IMR-90 (cell line): ENCODE measurements around the gene NUDT15. TPM values are rescaled to one million over a fixed set of nuclear protein-coding genes. Genes with fewer than 3 reads are reported as not detected.
A peak's percentile ranks its signal among the peaks of the same experiment; 100 is the strongest.

ENCODE experiments used
- ATAC-seq: fragments of 200-7000 bp; cut with Tn5 transposase; 2 replicates; pipeline ENCODE4 v1.9.1; 2020; ENCODE audit warnings: low read depth, mild to moderate bottlenecking, moderate library complexity
- BruUV-seq: library from RNA; stranded (reverse); fragments of 400-500 nt; replicated peaks from 2 replicates; lab custom pipeline; 2021; lab: Mats Ljungman, UMichigan
- CTCF ChIA-PET: fragments of 300-600 bp; formaldehyde crosslinking; extraction: SDS; loops from one replicate; lab custom pipeline; 2021; ENCODE audit warnings: antibody characterized with exemption; lab: Yijun Ruan, JAX
- POLR2A ChIA-PET: fragments of 300-600 bp; sonication (Branson Sonifier 250); formaldehyde crosslinking; loops from one replicate; lab custom pipeline; 2022; ENCODE audit warnings: antibody characterized with exemption; ENCODE audit not compliant: unreplicated experiment; lab: Charles Lee
- DNase-seq: peaks from one replicate; pipeline ENCODE4 v3.0.0; 2013
- H2AFZ ChIP-seq: replicated peaks from 2 replicates; pipeline ENCODE3; 2013; ENCODE audit warnings: low read length, mild to moderate bottlenecking; ENCODE audit not compliant: poor library complexity
- H2AK5ac ChIP-seq: 2 replicates; pipeline ENCODE4 v1.6.1; 2013; ENCODE audit warnings: low read depth, low read length, inconsistent platforms
- H2AK9ac ChIP-seq: replicated peaks from 2 replicates; pipeline ENCODE3; 2013; ENCODE audit warnings: mild to moderate bottlenecking, low read depth, low read length, moderate library complexity; ENCODE audit not compliant: poor library complexity
- H2BK120ac ChIP-seq: 2 replicates; pipeline ENCODE4 v1.6.1; 2013; ENCODE audit warnings: low read depth, low read length, inconsistent platforms
- H2BK15ac ChIP-seq: 3 replicates; pipeline ENCODE4 v1.6.1; 2013; ENCODE audit warnings: low read depth, low read length, inconsistent platforms
- H2BK20ac ChIP-seq: 2 replicates; pipeline ENCODE4 v1.6.1; 2013; ENCODE audit warnings: low read depth, mild to moderate bottlenecking, inconsistent platforms, low read length, moderate library complexity
- H2BK5ac ChIP-seq: 2 replicates; pipeline ENCODE4 v1.6.1; 2013; ENCODE audit warnings: mild to moderate bottlenecking, low read depth, low read length, inconsistent platforms; ENCODE audit not compliant: poor library complexity, severe bottlenecking
- H3K14ac ChIP-seq: replicated peaks from 2 replicates; pipeline ENCODE4 v1.6.1; 2013; ENCODE audit warnings: low read depth, low read length, inconsistent platforms
- H3K18ac ChIP-seq: 2 replicates; pipeline ENCODE4 v1.6.1; 2013; ENCODE audit warnings: low read depth, low read length, control low read depth
- H3K23ac ChIP-seq: 2 replicates; pipeline ENCODE4 v1.6.1; 2013; ENCODE audit warnings: low read depth, low read length, inconsistent platforms
- H3K27ac ChIP-seq: 2 replicates; pipeline ENCODE4 v1.5.1; 2013; ENCODE audit warnings: mild to moderate bottlenecking, control low read depth, low read length; ENCODE audit not compliant: insufficient read depth
- H3K27me3 ChIP-seq: 2 replicates; pipeline ENCODE4 v1.6.1; 2013; ENCODE audit warnings: low read length; ENCODE audit not compliant: control insufficient read depth, insufficient read depth
- H3K36me3 ChIP-seq: 2 replicates; pipeline ENCODE4 v1.6.1; 2013; ENCODE audit warnings: low read length, mixed read lengths; ENCODE audit not compliant: control insufficient read depth, insufficient read depth
- H3K4ac ChIP-seq: 2 replicates; pipeline ENCODE4 v1.6.1; 2013; ENCODE audit warnings: low read depth, low read length, inconsistent platforms
- H3K4me1 ChIP-seq: 2 replicates; pipeline ENCODE4 v1.6.1; 2013; ENCODE audit warnings: low read length, mixed read lengths; ENCODE audit not compliant: control insufficient read depth, insufficient read depth
- H3K4me2 ChIP-seq: 2 replicates; pipeline ENCODE4 v1.6.1; 2013; ENCODE audit warnings: low read depth, mild to moderate bottlenecking, control low read depth, low read length, moderate library complexity
- H3K4me3 ChIP-seq: 2 replicates; pipeline ENCODE4 v1.5.1; 2013; ENCODE audit warnings: low read depth, mild to moderate bottlenecking, control low read depth, low read length, moderate library complexity; ENCODE audit not compliant: insufficient read depth
- H3K56ac ChIP-seq: 2 replicates; pipeline ENCODE4 v1.6.1; 2013; ENCODE audit warnings: low read length, inconsistent platforms; ENCODE audit not compliant: insufficient read depth; ENCODE audit errors: extremely low read depth
- H3K79me1 ChIP-seq, 2 experiments: 2 replicates each; pipeline ENCODE4 v1.6.1; 2013; ENCODE audit warnings: low read length in 2 of 2, inconsistent platforms in 1 of 2, low read depth in 1 of 2
- H3K9ac ChIP-seq: 2 replicates; pipeline ENCODE4 v1.6.1; 2013; ENCODE audit warnings: low read depth, low read length, control low read depth
- H3K9me1 ChIP-seq: 2 replicates; pipeline ENCODE4 v1.6.1; 2013; ENCODE audit warnings: low read length, inconsistent platforms; ENCODE audit not compliant: insufficient read depth
- H3K9me3 ChIP-seq: 2 replicates; pipeline ENCODE4 v1.6.1; 2013; ENCODE audit warnings: low read length; ENCODE audit not compliant: control insufficient read depth, insufficient read depth
- H4K20me1 ChIP-seq: 2 replicates; pipeline ENCODE4 v1.6.1; 2013; ENCODE audit warnings: low read length, inconsistent platforms; ENCODE audit not compliant: insufficient read depth
- H4K5ac ChIP-seq: 2 replicates; pipeline ENCODE4 v1.6.1; 2013; ENCODE audit warnings: mild to moderate bottlenecking, low read depth, low read length, control low read depth
- H4K8ac ChIP-seq, 2 experiments: 2 replicates each; pipeline ENCODE4 v1.6.1; 2013; ENCODE audit warnings: low read depth in 2 of 2, low read length in 2 of 2, control low read depth in 1 of 2, inconsistent platforms in 1 of 2
- H4K91ac ChIP-seq: 2 replicates; pipeline ENCODE4 v1.6.1; 2013; ENCODE audit warnings: low read depth, low read length, inconsistent platforms; ENCODE audit not compliant: insufficient read depth
- BHLHE40 ChIP-seq: fragments of 150-350 bp; IDR thresholded peaks from 2 replicates; pipeline ENCODE4 v1.6.1; 2016; ENCODE audit warnings: mild to moderate bottlenecking, low read depth, low read length
- CEBPB ChIP-seq: IDR thresholded peaks from 2 replicates; pipeline ENCODE4 v1.6.1; 2012; ENCODE audit warnings: low read depth, low read length, improper control_type of control experiment
- CHD1 ChIP-seq: IDR thresholded peaks from 2 replicates; pipeline ENCODE4 v1.6.1; 2012; ENCODE audit warnings: low read depth, low read length, improper control_type of control experiment
- FOS ChIP-seq: fragments of 150-350 bp; IDR thresholded peaks from 2 replicates; pipeline ENCODE4 v1.6.1; 2016; ENCODE audit warnings: low read depth, low read length
- MAFK ChIP-seq: IDR thresholded peaks from 2 replicates; pipeline ENCODE4 v1.6.1; 2012; ENCODE audit warnings: low read depth, low read length, improper control_type of control experiment
- MAZ ChIP-seq: IDR thresholded peaks from 2 replicates; pipeline ENCODE4 v1.6.1; 2012; ENCODE audit warnings: low read depth, mild to moderate bottlenecking, low read length, improper control_type of control experiment, moderate library complexity, borderline replicate concordance
- MXI1 ChIP-seq: IDR thresholded peaks from 2 replicates; pipeline ENCODE4 v1.6.1; 2012; ENCODE audit warnings: low read depth, mild to moderate bottlenecking, low read length, moderate library complexity, borderline replicate concordance
- NFE2L2 ChIP-seq: fragments of 150-350 bp; IDR thresholded peaks from 2 replicates; pipeline ENCODE4 v1.6.1; 2016; ENCODE audit warnings: low read depth, mild to moderate bottlenecking, low read length
- POLR2A ChIP-seq: IDR thresholded peaks from 2 replicates; pipeline ENCODE4 v1.6.1; 2012; ENCODE audit warnings: mild to moderate bottlenecking, low read depth, low read length
- RAD21 ChIP-seq: IDR thresholded peaks from 2 replicates; pipeline ENCODE4 v1.6.1; 2012; ENCODE audit warnings: low read length, improper control_type of control experiment
- RCOR1 ChIP-seq: IDR thresholded peaks from 2 replicates; pipeline ENCODE4 v1.6.1; 2012; ENCODE audit warnings: mild to moderate bottlenecking, low read length, improper control_type of control experiment; ENCODE audit not compliant: insufficient replicate concordance
- RFX5 ChIP-seq: IDR thresholded peaks from 2 replicates; pipeline ENCODE4 v1.8.0; 2012; ENCODE audit warnings: low read depth, mild to moderate bottlenecking, low read length, moderate library complexity
- SMC3 ChIP-seq: fragments of 150-350 bp; IDR thresholded peaks from 2 replicates; pipeline ENCODE4 v1.6.1; 2016; ENCODE audit warnings: low read depth, mild to moderate bottlenecking, antibody characterized with exemption, low read length, moderate library complexity
- whole genome bisulfite sequencing, 2 experiments: methylation state at CpG; one replicate each; pipeline versions ENCODE4 v1.1.5 to v1.1.7; 2013; ENCODE audit warnings: missing lambda C conversion rate in 2 of 2; ENCODE audit not compliant: insufficient read length in 1 of 2; ENCODE audit errors: extremely low coverage in 2 of 2; 5-methylcytosine and 5-hydroxymethylcytosine counted together
- dilution Hi-C: fragments of 300-500 bp; cut with HindIII; formaldehyde crosslinking; loops from one replicate; pipeline ENCODE4 v1.14.3; 2018; ENCODE audit warnings: low sequenced_read_pairs; ENCODE audit not compliant: unreplicated experiment
- in situ Hi-C: fragments of 300-500 bp; cut with MboI; formaldehyde crosslinking; loops from 3 replicates; pipeline ENCODE4 v1.14.3; 2019; ENCODE audit warnings: low sequenced_read_pairs, inconsistent platforms, mixed read lengths
- intact Hi-C: fragments of 100-400 bp; cut with micrococcal nuclease; formaldehyde crosslinking; loops from 2 replicates; pipeline ENCODE4 v1.10.0; 2022
- polyA plus RNA-seq, 3 experiments: library from polyadenylated mRNA; depleted of rRNA; stranded (reverse); fragments of >200 nt; gene quantifications; 2 replicates each; pipeline ENCODE4 v1.2.3, GENCODE V29; 2012; ENCODE audit warnings: low replicate concordance in 1 of 3
- total RNA-seq: library from RNA; depleted of rRNA; stranded (reverse); fragments of >200 nt; gene quantifications from 2 replicates; pipeline ENCODE4 v1.2.3, GENCODE V29; 2012
- TF ChIP-seq, protein P1 (sequence below): fragments of 150-350 bp; IDR thresholded peaks from 2 replicates; pipeline ENCODE4 v1.6.1; 2016; ENCODE audit warnings: low read depth, mild to moderate bottlenecking, low read length, moderate library complexity, borderline replicate concordance
- TF ChIP-seq, protein P2 (sequence below): conservative IDR thresholded peaks from 2 replicates; pipeline ENCODE4 v1.5.1; 2012; ENCODE audit warnings: mild to moderate bottlenecking, low read depth, low read length, improper control_type of control experiment
- TF ChIP-seq, protein P3 (sequence below): fragments of 150-350 bp; IDR thresholded peaks from 2 replicates; pipeline ENCODE4 v1.6.1; 2017; ENCODE audit warnings: mild to moderate bottlenecking, antibody characterized with exemption, low read length, low read depth

The NUDT15 gene
- total and polyA plus RNA-seq, 2 of the 4 experiments (the other 2 are of a cell fraction) = 13.1 to 14.2 TPM

DNA sequence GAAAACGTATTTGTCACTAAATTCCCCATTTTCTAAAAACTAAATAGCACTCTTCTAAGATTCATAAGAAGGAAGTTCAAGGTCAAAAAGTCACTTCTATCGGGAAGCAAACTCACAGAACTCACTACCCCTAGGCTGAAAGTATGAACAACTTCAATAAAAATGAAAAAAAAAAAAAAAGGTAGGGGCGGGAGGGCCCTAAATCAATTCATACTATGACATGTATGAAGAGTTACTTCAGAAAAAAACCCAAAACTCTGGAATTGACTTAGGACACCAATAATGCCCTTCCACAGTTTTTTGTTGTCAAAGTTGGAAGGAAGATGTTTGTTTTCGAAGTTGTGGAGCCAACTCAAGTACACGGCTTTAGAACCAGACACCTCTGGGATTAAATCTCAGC is 37.6 kb upstream of the NUDT15 start:
- H3K23ac ChIP-seq = peak overlapping the region; percentile 48; the same call in 1 of the 2 replicates
- no peak for ATAC-seq

More for the DNA sequence above, 37.6 kb upstream of the NUDT15 start:
- H3K4me3 ChIP-seq = peak overlapping the region; percentile 84; the same call in 1 of the 2 replicates
- no peak overlapping the region; the same call in 1 of the 2 replicates for H3K56ac ChIP-seq
- no peak overlapping the region; a peak in 1 of 4 replicates for H4K8ac ChIP-seq
- H2BK120ac ChIP-seq = no peak overlapping the region
- H3K79me1 ChIP-seq = peaks cover 10 to 32% of the 10 kb centered on the region in 2 experiments
- POLR2A ChIA-PET = no interaction called here
- peaks cover 3% of the 10 kb centered on the region; the same call in 1 of the 2 replicates for H3K4me1 ChIP-seq
- no peak overlapping the region for H4K5ac ChIP-seq
- 0 out of 2 replicates have a peak, but pooled peaks cover 7% of the 10 kb centered on the region for H3K9me1 ChIP-seq
- dilution Hi-C loops (no loop called here), intact Hi-C loops (no loop called here), in situ Hi-C loops (no loop called here)
- no peaks in the 10 kb centered on the region for H3K27me3 ChIP-seq
- no peak overlapping the region for H3K27ac ChIP-seq
- H4K91ac ChIP-seq = no peak overlapping the region
- CTCF ChIA-PET = no interaction called here
- H2AK5ac ChIP-seq = no peak overlapping the region
- no CpG with 5 or more reads among the region's 5 CpGs for WGBS, 2 experiments
- no peak for DNase-seq
- H3K36me3 ChIP-seq = peaks cover 2% of the 10 kb centered on the region; the same call in 1 of the 2 replicates
- no peak overlapping the region for H3K18ac ChIP-seq
- no peak for TF ChIP-seq CEBPB
- no peak for TF ChIP-seq RAD21
- no peak for TF ChIP-seq POLR2A
- TF ChIP-seq MXI1 = no peak
- no peak for TF ChIP-seq CHD1
- TF ChIP-seq MAFK = no peak
- TF ChIP-seq MAZ = no peak
- no peak for TF ChIP-seq NFE2L2
- no peak for TF ChIP-seq RFX5
- TF ChIP-seq, protein P1, sequence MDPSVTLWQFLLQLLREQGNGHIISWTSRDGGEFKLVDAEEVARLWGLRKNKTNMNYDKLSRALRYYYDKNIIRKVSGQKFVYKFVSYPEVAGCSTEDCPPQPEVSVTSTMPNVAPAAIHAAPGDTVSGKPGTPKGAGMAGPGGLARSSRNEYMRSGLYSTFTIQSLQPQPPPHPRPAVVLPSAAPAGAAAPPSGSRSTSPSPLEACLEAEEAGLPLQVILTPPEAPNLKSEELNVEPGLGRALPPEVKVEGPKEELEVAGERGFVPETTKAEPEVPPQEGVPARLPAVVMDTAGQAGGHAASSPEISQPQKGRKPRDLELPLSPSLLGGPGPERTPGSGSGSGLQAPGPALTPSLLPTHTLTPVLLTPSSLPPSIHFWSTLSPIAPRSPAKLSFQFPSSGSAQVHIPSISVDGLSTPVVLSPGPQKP = no peak
- TF ChIP-seq, protein P2, sequence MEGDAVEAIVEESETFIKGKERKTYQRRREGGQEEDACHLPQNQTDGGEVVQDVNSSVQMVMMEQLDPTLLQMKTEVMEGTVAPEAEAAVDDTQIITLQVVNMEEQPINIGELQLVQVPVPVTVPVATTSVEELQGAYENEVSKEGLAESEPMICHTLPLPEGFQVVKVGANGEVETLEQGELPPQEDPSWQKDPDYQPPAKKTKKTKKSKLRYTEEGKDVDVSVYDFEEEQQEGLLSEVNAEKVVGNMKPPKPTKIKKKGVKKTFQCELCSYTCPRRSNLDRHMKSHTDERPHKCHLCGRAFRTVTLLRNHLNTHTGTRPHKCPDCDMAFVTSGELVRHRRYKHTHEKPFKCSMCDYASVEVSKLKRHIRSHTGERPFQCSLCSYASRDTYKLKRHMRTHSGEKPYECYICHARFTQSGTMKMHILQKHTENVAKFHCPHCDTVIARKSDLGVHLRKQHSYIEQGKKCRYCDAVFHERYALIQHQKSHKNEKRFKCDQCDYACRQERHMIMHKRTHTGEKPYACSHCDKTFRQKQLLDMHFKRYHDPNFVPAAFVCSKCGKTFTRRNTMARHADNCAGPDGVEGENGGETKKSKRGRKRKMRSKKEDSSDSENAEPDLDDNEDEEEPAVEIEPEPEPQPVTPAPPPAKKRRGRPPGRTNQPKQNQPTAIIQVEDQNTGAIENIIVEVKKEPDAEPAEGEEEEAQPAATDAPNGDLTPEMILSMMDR = no peak
- no peak for TF ChIP-seq BHLHE40
- TF ChIP-seq RCOR1 = no peak
- TF ChIP-seq, protein P3, sequence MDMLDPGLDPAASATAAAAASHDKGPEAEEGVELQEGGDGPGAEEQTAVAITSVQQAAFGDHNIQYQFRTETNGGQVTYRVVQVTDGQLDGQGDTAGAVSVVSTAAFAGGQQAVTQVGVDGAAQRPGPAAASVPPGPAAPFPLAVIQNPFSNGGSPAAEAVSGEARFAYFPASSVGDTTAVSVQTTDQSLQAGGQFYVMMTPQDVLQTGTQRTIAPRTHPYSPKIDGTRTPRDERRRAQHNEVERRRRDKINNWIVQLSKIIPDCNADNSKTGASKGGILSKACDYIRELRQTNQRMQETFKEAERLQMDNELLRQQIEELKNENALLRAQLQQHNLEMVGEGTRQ = no peak
- TF ChIP-seq SMC3 = no peak
- TF ChIP-seq FOS = no peak
- H3K9ac ChIP-seq = peak overlapping the region; percentile 90; the same call in 1 of the 2 replicates
- no peak overlapping the region for H2AK9ac ChIP-seq
- peaks cover 3% of the 10 kb centered on the region; the same call in 1 of the 2 replicates for H4K20me1 ChIP-seq
- H2BK15ac ChIP-seq = no peak overlapping the region
- H2BK20ac ChIP-seq = no peak overlapping the region
- H3K4ac ChIP-seq = no peak overlapping the region
- BruUV-seq = no TSS peak
- H3K9me3 ChIP-seq = no peaks in the 10 kb centered on the region
- H2BK5ac ChIP-seq = no peak overlapping the region
- peak overlapping the region; percentile 94 for H3K4me2 ChIP-seq
- H3K14ac ChIP-seq = no peak overlapping the region
- no peak overlapping the region for H2AFZ ChIP-seq
